Astrocyte of the hippocampus (primary cell): Measurements from ENCODE around the gene VWF.
"Not testable (repeated sequence)": the region's sequence is repeated elsewhere in the genome, so short reads cannot be mapped to it uniquely, and the experiment has no call there.

Experiments
- DNase-seq: peaks from one replicate; pipeline ENCODE4 v3.0.0; 2011; ENCODE audit warnings: low read depth, low spot score

VWF gene

GRCh38 chr12:6145564-6145963 lies 21.1 kb upstream of the VWF start:
- no peak for DNase-seq

DNA sequence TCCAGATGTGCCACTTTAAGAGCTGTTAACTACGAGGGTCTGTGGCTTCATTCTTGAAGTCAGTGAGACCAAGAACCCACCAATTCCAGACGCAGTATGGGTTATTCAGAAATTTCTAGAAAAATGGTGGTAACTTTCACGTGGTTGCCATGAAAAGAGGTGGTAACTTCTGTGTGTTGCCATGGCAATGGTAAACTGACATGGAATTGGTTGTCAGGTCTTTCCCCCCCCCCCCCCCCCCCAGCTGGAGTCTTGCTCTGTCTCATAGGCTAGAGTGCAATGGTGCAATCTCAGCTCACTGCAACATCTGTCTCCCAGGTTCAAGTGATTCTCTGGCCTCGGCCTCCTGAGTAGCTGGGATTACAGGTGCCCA lies 18.8 kb upstream of the VWF start:
- DNase-seq, result no peak

- not testable (repeated sequence) for DNase-seq
Observed at GRCh38 chr12:6142368-6143302, 18.2 kb upstream of the VWF start.

DNA sequence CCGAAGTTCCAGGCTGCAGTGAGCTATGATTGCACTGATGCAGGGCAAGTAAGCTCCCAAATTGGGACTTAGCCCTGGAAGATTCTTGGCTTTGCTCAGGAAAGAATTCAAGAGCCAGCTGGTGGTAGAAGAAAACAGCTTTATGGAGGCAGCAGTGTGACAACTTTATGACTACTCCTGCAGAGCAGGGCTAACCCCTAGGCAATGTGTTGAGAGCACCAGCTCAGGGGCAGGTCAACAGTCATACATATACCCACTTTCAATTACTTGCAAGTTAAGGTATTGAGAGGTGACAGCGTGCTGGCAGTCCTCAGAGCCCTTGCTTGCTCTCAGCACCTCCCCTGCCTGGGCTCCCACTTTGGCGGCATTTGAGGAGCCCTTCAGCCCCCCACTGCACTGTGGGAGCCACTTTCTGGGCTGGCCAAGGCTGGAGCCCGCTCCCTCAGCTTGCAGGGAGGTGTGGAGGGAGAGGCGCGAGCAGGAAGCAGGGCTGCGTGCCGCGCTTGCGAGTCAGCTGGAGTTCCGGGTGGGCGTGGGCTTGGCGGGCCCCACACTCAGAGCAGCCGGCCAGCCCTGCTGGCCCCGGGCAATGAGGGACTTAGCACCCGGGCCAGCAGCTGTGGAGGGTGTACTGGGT lies 17.4 kb upstream of the VWF start:
- DNase-seq, result not testable (repeated sequence)

GRCh38 chr12:6140651-6141447 lies 16.4 kb upstream of the VWF start:
- DNase-seq, result no peak

- DNase-seq, result no peak
Observed at GRCh38 chr12:6135071-6135470, 10.6 kb upstream of the VWF start.

DNA sequence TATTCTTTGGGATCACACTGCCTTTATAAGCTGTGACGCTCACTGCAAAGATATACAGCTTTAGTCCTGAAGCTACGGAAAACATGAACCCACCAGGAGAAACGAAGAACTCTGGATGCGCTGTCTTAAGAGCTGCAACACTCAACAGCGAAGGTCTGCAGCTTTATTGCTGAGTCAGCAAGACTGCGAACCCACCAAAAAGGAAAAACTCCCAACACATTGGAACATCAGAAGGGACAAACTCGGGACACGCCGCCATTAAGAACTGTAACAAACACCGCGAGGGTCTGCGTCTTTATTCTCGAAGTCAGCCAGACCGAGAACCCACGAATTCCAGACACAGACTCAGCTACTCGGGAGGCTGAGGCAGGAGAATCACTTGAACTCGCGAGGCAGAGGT lies 9.2 kb upstream of the VWF start:
- DNase-seq, result no peak

DNA sequence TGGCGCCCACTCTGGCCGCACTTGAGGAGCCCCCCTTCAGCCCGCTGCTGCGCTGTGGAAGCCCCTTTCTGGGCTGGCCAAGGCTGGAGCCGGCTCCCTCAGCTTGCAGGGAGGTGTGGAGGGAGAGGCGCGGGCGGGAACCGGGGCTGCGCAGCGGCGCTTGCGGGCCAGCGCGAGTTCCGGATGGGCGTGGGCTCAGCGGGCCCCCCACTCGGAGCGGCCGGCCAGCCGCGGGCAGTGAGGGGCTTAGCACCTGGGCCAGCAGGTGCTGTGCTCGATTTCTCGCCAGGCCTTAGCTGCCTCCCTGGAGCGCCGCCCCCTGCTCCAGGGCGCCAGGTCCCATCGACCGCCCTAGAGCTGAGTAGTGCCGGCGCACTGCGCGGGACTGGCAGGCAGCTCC lies 8.0 kb upstream of the VWF start:
- DNase-seq, result no peak

GRCh38 chr12:6125310-6125608 lies 789 bp upstream of the VWF start:
- DNase-seq, result no peak

GRCh38 chr12:6123258-6123657 lies 1.2 kb downstream of the VWF start:
- DNase-seq, result no peak

DNA sequence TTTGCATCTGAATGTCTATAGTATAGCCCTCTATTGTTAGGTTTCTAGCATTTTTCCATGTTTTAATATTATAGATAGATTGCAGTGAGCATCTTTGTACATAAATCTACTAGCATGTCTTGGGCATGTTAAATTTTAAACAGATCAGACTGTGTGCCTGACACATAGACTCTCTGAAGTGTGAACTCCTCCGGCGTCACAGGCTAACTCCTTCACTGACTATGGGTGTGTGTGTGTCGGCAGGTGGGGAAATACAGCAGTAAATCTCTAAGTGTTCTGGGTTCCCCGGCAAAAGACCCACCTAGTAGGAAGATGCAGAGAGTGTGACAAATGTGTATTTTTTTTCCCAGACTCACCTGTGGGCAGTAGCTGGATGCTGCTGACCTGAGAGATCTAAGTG lies 2.3 kb downstream of the VWF start:
- DNase-seq, result no peak

- DNase-seq, result no peak
Observed at GRCh38 chr12:6120796-6121473, 3.5 kb downstream of the VWF start.

- DNase-seq, result no peak
Observed at GRCh38 chr12:6118891-6119568, 5.4 kb downstream of the VWF start.

DNA sequence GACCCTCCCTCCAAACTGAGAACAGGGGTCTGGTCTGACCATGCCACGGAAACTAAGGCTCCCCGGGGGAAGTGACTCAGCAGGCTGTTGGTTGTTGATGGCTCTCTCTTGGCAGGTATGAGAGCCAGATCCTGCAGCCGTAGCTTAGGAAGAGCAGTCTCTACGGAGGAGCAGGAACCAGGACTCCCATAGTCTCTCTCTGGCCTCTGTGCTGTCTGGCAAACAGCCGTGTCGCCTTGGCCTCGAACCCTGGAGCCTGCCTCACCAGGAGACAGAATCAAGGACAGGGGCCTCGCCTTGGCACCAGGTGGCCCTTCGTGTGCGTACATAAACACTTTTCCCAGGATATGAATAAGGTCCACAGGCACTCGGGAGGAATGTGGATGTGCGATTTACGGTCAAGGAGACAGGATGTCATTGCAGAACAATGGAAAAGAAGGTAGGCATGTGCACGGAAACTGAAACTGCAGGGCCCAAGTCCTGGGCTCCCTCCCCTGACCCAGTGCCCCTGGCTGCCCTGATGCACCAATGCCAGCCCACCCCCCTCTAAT lies 7.9 kb downstream of the VWF start:
- peak; percentile 37 for DNase-seq

DNA sequence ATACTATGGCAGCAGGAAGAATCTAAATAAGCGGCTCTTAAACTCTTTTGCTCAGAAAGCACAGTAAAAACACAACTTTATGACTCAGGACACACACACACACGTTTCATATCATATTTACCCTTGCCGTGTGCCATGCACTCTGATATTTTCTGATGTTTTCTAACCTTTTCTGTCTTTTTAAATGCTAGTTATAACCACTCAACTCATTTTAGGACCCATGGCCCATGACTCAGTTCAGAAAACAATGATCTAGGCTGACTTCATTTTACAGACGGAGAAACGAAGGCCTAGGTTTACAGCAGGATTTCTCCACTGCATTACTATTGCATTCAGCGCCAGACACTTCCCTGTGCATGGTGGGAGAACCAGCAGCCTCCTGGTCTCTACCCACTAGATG lies 9.1 kb downstream of the VWF start:
- no peak for DNase-seq

DNA sequence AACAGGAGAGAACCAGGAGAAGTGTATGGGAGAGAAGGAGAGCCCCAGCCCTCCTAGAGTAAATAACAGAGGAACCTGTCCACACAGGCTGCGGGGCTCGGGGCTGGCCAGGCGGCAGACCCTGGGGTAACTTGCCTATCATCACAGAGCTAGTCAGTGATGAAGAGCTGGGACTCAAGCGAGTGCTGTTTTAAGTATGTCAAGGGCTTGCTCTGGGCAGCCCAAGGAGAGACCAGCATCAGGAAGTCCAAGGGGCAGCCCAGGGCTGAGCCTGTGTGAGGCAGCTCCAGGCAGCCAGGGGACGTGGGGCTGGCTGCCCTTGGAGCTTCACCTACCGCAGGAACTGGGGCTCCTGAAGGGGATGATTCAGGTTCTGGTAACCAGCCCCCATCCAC lies 10.0 kb downstream of the VWF start:
- no peak for DNase-seq

DNA sequence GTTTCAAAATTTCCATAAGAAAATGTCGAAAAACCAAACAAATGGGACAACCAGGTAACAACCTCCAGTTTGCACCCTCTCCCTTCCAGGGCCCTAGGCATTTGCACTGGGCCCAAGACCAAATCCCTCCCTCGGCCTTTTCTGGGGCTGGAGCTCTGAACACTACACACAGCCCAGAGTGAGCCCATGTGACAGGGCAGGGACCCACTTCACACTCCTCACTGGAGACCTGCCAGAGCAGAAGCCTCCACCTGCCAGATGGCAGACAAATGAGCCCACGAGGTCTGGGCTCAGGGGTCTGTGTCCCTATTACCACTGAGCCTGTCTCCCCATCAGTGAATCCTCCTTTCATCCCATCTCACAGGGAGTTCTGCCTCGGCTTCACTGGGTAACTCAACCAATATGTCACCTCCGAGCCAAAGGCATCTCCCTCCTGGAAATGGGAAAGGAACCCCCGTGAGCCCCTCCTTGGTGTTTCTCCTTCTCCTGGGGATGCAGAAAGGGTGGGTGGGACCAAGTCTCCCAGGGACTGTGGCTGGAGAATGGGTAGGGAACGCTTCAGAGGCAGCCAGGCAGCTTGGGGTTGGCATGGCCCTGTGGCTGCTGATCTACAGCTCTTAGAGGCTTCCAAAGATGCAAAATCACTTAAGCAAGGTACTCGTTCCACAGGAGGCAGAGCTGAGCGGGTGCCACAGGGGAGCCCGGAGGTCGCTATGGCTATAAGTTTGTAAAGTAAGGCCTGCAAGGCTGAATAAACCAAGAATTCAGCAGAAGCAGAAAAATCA lies 10.6 kb downstream of the VWF start:
- DNase-seq, result no peak

DNA sequence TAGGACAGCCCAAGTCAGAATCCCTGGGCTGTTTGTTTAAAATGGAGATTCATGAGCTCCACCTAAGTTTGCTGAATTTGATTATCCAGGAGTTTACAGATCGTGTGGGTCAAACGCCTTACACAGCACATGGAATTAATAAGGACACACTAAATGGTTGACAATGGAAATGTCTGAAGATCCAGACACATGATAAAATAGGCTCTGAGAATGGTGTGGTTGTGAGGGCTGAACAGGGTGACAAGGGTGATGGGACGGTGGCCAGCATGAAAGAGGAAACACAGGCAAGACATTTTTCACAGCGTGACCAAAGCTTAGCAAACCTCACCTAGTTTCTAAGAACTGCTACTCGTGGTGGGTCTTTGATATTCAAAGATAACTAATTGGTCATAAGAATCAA lies 12.5 kb downstream of the VWF start:
- no peak for DNase-seq

DNA sequence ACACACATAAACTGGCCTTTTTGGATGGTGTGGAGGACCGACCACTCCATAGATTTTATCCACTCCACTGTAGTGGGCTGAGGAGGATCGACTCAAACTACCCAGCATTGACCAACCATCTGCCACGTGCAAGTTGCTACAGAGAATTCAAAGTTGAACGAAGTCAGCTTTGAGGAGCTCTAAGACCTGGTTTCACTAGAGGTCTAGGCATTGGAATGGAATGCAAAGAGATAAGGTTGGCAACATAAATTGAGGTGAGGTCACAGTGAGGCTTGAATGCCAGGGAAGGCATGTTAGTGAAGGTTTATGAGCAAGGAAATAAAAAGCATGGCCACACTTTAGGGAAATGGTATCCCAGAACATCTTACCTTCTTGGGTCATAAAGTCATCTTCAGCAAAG lies 14.5 kb downstream of the VWF start:
- peak; percentile 39 for DNase-seq

- DNase-seq, result no peak
Observed at GRCh38 chr12:6106218-6106617, 18.3 kb downstream of the VWF start.
